Natural killer cell (primary cell): ENCODE results near the gene POMT2. TPM values are rescaled to one million over a fixed set of nuclear protein-coding genes. Genes with fewer than 3 reads are reported as not detected.

ENCODE experiments used
- ATAC-seq, 3 donors: fragments of 150-1000 bp in 2 of 3; fragments of 200-7000 bp in 1 of 3; cut with Tn5 transposase; 1 replicate in 1 of 3; 2 replicates in 2 of 3; pipeline ENCODE4 v1.10.0; 2021; ENCODE audit warnings: mild to moderate bottlenecking in 2 of 3, moderate library complexity in 2 of 3
- DNase-seq, 2 donors: peaks; one replicate each; pipeline versions ENCODE4 v3.0.0 to v3.0.0-alpha.2; 2013 to 2021; ENCODE audit warnings: mixed read lengths in 1 of 2
- H3K27ac ChIP-seq: one replicate; pipeline ENCODE4 v1.5.1; 2013; ENCODE audit warnings: mild to moderate bottlenecking, low read length
- H3K27me3 ChIP-seq: one replicate; pipeline ENCODE4 v1.6.1; 2013; ENCODE audit warnings: low read length; ENCODE audit not compliant: control insufficient read depth, insufficient read depth
- H3K36me3 ChIP-seq: one replicate; pipeline ENCODE4 v1.6.1; 2013; ENCODE audit warnings: low read length; ENCODE audit not compliant: control insufficient read depth, insufficient read depth
- H3K4me1 ChIP-seq: one replicate; pipeline ENCODE4 v1.6.1; 2013; ENCODE audit warnings: low read length; ENCODE audit not compliant: control insufficient read depth, insufficient read depth
- H3K4me3 ChIP-seq: one replicate; pipeline ENCODE4 v1.5.1; 2013; ENCODE audit warnings: low read length
- H3K9me3 ChIP-seq: one replicate; pipeline ENCODE4 v1.6.1; 2013; ENCODE audit warnings: low read length; ENCODE audit not compliant: control insufficient read depth, insufficient read depth
- H3K27ac Mint-ChIP-seq, 2 donors: one replicate each; pipeline ENCODE4 v1.8.0; 2022; ENCODE audit warnings: mild to moderate bottlenecking in 2 of 2, mixed read lengths in 2 of 2, moderate library complexity in 1 of 2
- H3K27me3 Mint-ChIP-seq, 2 donors: one replicate each; pipeline ENCODE4 v1.8.0; 2022; ENCODE audit warnings: low read depth in 2 of 2, mixed read lengths in 2 of 2
- H3K36me3 Mint-ChIP-seq: one replicate; pipeline ENCODE4 v1.8.0; 2022; ENCODE audit warnings: mixed read lengths
- H3K4me1 Mint-ChIP-seq, 2 donors: one replicate each; pipeline ENCODE4 v1.8.0; 2022; ENCODE audit warnings: mixed read lengths in 2 of 2
- H3K4me3 Mint-ChIP-seq: one replicate; pipeline ENCODE4 v1.8.0; 2022; ENCODE audit warnings: mild to moderate bottlenecking, moderate library complexity, mixed read lengths
- H3K9me3 Mint-ChIP-seq, 2 donors: one replicate each; pipeline ENCODE4 v1.8.0; 2022; ENCODE audit warnings: mixed read lengths in 2 of 2
- WGBS: methylation state at CpG from one replicate; pipeline ENCODE4 v1.1.7; 2013; ENCODE audit warnings: missing lambda C conversion rate; ENCODE audit not compliant: insufficient coverage; 5-methylcytosine and 5-hydroxymethylcytosine counted together
- intact Hi-C: fragments of 100-400 bp; cut with micrococcal nuclease; formaldehyde crosslinking; loops from one replicate; pipeline ENCODE4 v1.14.2; 2022
- total RNA-seq, 4 donors: library from RNA; stranded (reverse); fragments of 120-200 nt in 1 of 4; gene quantifications; one replicate each; pipeline versions ENCODE4 v1.2.3 to v1.2.4, GENCODE V29; 2013 to 2022
- TF ChIP-seq, protein P1 (sequence below): fragments of 200-600 bp; IDR thresholded peaks from one replicate; pipeline ENCODE4 v1.8.0; 2022; ENCODE audit warnings: antibody characterized with exemption

POMT2 gene
- total RNA-seq, 3 donors from 2014 or later (not counting 1 experiment from before 2014, with no cell fraction given): 6.7 to 10.9 (median 8.6) TPM

DNA sequence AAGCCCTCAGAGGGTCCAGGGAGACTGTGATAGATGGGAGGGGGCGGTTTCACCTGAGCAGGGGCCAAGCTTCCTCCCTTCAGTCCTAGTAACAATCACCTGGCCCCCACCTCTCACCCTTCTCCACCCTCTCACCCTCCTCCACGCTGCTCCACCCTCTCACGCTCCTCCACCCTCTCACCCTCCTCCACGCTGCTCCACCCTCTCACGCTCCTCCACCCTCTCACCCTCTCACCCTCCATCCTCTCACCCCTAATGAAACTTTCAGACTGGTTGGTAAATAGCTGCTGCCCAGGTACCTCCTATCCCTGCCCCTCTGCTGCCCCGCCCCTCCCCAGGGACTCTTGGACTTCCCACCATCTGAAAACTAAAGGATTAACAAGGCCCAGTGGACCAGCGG is 83.9 kb downstream of the POMT2 start:
- intact Hi-C loops: no loop called here
- H3K36me3 ChIP-seq: no peaks in the 10 kb centered on the region
- Mint-ChIP-seq H3K9me3 (no peaks in the 10 kb centered on the region), H3K4me1 (peaks cover 0 to 4% of the 10 kb centered on the region in 2 donors), H3K4me3 (no peak overlapping the region), H3K27ac (no peak overlapping the region), H3K36me3 (no peaks in the 10 kb centered on the region), H3K27me3 (no peaks in the 10 kb centered on the region)
- H3K27ac ChIP-seq: no peak overlapping the region
- 74% methylated on average over 7 of the region's 7 CpGs for WGBS
- ATAC-seq: no peak
- no peak for DNase-seq
- H3K4me1 ChIP-seq: no peaks in the 10 kb centered on the region
- TF ChIP-seq, protein P1, sequence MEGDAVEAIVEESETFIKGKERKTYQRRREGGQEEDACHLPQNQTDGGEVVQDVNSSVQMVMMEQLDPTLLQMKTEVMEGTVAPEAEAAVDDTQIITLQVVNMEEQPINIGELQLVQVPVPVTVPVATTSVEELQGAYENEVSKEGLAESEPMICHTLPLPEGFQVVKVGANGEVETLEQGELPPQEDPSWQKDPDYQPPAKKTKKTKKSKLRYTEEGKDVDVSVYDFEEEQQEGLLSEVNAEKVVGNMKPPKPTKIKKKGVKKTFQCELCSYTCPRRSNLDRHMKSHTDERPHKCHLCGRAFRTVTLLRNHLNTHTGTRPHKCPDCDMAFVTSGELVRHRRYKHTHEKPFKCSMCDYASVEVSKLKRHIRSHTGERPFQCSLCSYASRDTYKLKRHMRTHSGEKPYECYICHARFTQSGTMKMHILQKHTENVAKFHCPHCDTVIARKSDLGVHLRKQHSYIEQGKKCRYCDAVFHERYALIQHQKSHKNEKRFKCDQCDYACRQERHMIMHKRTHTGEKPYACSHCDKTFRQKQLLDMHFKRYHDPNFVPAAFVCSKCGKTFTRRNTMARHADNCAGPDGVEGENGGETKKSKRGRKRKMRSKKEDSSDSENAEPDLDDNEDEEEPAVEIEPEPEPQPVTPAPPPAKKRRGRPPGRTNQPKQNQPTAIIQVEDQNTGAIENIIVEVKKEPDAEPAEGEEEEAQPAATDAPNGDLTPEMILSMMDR: no peak
- H3K9me3 ChIP-seq: no peaks in the 10 kb centered on the region
- H3K4me3 ChIP-seq: no peak overlapping the region
- no peaks in the 10 kb centered on the region for H3K27me3 ChIP-seq

DNA sequence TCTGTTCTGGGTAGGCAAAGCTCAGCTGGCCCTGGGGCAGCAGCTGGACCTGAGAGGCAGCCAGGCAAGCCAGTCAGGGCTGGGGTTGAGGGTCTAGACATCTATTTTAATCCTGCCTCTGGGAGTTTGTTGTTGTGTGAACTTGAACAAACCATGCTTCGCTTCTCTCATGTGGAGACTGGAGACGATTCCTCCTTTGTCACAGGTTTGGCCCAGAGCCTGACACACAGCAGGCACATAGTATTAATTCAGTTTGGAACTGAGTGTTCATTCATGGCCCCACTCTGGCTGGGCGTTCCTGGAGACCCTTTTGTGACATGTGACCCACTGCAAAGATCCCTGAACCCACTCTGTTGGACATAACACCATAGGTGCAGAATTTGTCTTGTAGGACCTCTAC is 89.0 kb downstream of the POMT2 start:
- WGBS: 84% methylated on average over 3 of the region's 3 CpGs
- Mint-ChIP-seq H3K27ac (no peak overlapping the region), H3K36me3 (no peaks in the 10 kb centered on the region), H3K4me3 (no peak overlapping the region), H3K9me3 (no peaks in the 10 kb centered on the region), H3K4me1 (peaks cover 0 to 4% of the 10 kb centered on the region in 2 donors), H3K27me3 (no peaks in the 10 kb centered on the region)
- ATAC-seq: no peak
- no peaks in the 10 kb centered on the region for H3K36me3 ChIP-seq
- H3K4me1 ChIP-seq: no peaks in the 10 kb centered on the region
- no peaks in the 10 kb centered on the region for H3K9me3 ChIP-seq
- H3K27ac ChIP-seq: no peak overlapping the region
- H3K27me3 ChIP-seq: no peaks in the 10 kb centered on the region
- no peak for DNase-seq
- H3K4me3 ChIP-seq: no peak overlapping the region
- TF ChIP-seq, protein P1: no peak
- intact Hi-C loops: no loop called here

- no peak overlapping the region for H3K27ac Mint-ChIP-seq
- no peaks in the 10 kb centered on the region for H3K4me1 Mint-ChIP-seq
- WGBS: 83% methylated on average over 2 of the region's 2 CpGs
- Histone ChIP-seq H3K4me1 (no peaks in the 10 kb centered on the region), H3K9me3 (no peaks in the 10 kb centered on the region), H3K4me3 (no peak overlapping the region), H3K27ac (no peak overlapping the region), H3K27me3 (no peaks in the 10 kb centered on the region), H3K36me3 (no peaks in the 10 kb centered on the region)
- TF ChIP-seq, protein P1: no peak
- H3K36me3 Mint-ChIP-seq: no peaks in the 10 kb centered on the region
- H3K4me3 Mint-ChIP-seq: no peak overlapping the region
- ATAC-seq: no peak
- H3K9me3 Mint-ChIP-seq: no peaks in the 10 kb centered on the region
- intact Hi-C loops: no loop called here
- no peaks in the 10 kb centered on the region for H3K27me3 Mint-ChIP-seq
- no peak for DNase-seq
Observed at GRCh38 chr14:77230914-77231313, 89.8 kb downstream of the POMT2 start.

DNA sequence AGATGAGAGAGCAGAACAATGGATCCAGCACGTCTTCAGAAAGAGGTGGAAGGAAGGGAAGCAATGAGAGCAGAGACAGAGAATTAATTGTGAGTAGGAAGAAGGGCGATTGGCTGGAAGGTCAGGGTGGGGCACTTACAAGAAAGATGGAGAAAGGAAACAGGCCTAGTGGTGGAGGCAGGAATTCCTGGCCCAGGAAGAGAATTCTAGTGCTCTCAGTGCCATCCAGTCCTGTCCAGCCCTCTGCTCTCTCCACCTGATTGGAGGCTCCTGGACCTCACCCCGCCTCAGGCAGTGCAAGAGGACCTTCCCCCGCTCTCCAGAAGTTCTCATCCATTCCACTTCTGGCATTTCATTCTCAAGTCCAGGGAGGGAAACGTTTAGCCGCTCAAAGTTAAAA is 92.6 kb downstream of the POMT2 start:
- no peaks in the 10 kb centered on the region for H3K4me1 ChIP-seq
- ATAC-seq (no peak), DNase-seq (no peak)
- intact Hi-C loops: no loop called here
- Mint-ChIP-seq H3K9me3 (no peaks in the 10 kb centered on the region), H3K27ac (no peak overlapping the region), H3K4me1 (no peaks in the 10 kb centered on the region), H3K4me3 (no peak overlapping the region), H3K36me3 (no peaks in the 10 kb centered on the region), H3K27me3 (no peaks in the 10 kb centered on the region)
- WGBS: 59% methylated on average over 4 of the region's 6 CpGs
- no peak overlapping the region for H3K27ac ChIP-seq
- no peak overlapping the region for H3K4me3 ChIP-seq
- no peaks in the 10 kb centered on the region for H3K36me3 ChIP-seq
- TF ChIP-seq, protein P1: no peak
- no peaks in the 10 kb centered on the region for H3K27me3 ChIP-seq
- H3K9me3 ChIP-seq: no peaks in the 10 kb centered on the region
